Mesenchymal stem cell (in vitro differentiated cells and primary cell): ENCODE data around the gene CYRIA.

Experiments used
- DNase-seq: peaks from one replicate; pipeline ENCODE4 v3.0.0-alpha.2; 2013
- H2AFZ ChIP-seq: one replicate; pipeline ENCODE4 v1.6.1; 2013; ENCODE audit warnings: low read depth, mild to moderate bottlenecking, control low read depth, inconsistent platforms, low read length, moderate library complexity
- H2AK5ac ChIP-seq: 2 replicates; pipeline ENCODE4 v1.6.1; 2013; ENCODE audit warnings: low read length, moderate library complexity, mild to moderate bottlenecking, inconsistent platforms; ENCODE audit not compliant: severe bottlenecking
- H2BK120ac ChIP-seq: one replicate; pipeline ENCODE4 v1.6.1; 2013; ENCODE audit warnings: low read depth, mild to moderate bottlenecking, inconsistent platforms, low read length, moderate library complexity
- H2BK12ac ChIP-seq, 2 experiments: one replicate each; pipeline ENCODE4 v1.6.1; 2013; ENCODE audit warnings: inconsistent platforms in 2 of 2, low read length in 2 of 2, mild to moderate bottlenecking in 2 of 2, moderate library complexity in 2 of 2, control low read depth in 1 of 2
- H2BK15ac ChIP-seq: one replicate; pipeline ENCODE4 v1.6.1; 2013; ENCODE audit warnings: mild to moderate bottlenecking, low read depth, inconsistent platforms; ENCODE audit not compliant: poor library complexity, severe bottlenecking
- H2BK5ac ChIP-seq: 2 replicates; pipeline ENCODE4 v1.6.1; 2013; ENCODE audit warnings: low read depth, mild to moderate bottlenecking, low read length, control low read depth, inconsistent platforms; ENCODE audit not compliant: poor library complexity, severe bottlenecking
- H3K14ac ChIP-seq, 2 experiments: one replicate each; pipeline ENCODE4 v1.6.1; 2013; ENCODE audit warnings: inconsistent platforms in 2 of 2, low read length in 2 of 2, control low read depth in 1 of 2, mild to moderate bottlenecking in 1 of 2, moderate library complexity in 1 of 2
- H3K18ac ChIP-seq, 2 experiments: one replicate each; pipeline ENCODE4 v1.6.1; 2013; ENCODE audit warnings: inconsistent platforms in 2 of 2, low read length in 2 of 2, control low read depth in 1 of 2, low read depth in 1 of 2, mild to moderate bottlenecking in 1 of 2
- H3K23ac ChIP-seq, 2 experiments: one replicate each; pipeline ENCODE4 v1.6.1; 2013; ENCODE audit warnings: inconsistent platforms in 2 of 2, low read length in 2 of 2, mild to moderate bottlenecking in 2 of 2, moderate library complexity in 2 of 2, control low read depth in 1 of 2
- H3K27ac ChIP-seq: 2 replicates; pipeline ENCODE4 v1.5.1; 2013; ENCODE audit warnings: mild to moderate bottlenecking, moderate library complexity, low read length, control low read depth, inconsistent platforms; ENCODE audit not compliant: poor library complexity, severe bottlenecking
- H3K27me3 ChIP-seq, 2 experiments: 2 replicates each; pipeline versions ENCODE4 v1.6.1 to v1.7.0; 2013; ENCODE audit warnings: low read length in 2 of 2, mild to moderate bottlenecking in 2 of 2, moderate library complexity in 2 of 2, control low read depth in 1 of 2, inconsistent platforms in 1 of 2; ENCODE audit not compliant: control insufficient read depth in 1 of 2, insufficient read depth in 1 of 2
- H3K36me3 ChIP-seq, 2 experiments: 2 replicates each; pipeline versions ENCODE4 v1.6.1 to v1.7.0; 2013; ENCODE audit warnings: low read length in 2 of 2, control low read depth in 1 of 2, inconsistent platforms in 1 of 2, low read depth in 1 of 2, mild to moderate bottlenecking in 1 of 2; ENCODE audit not compliant: insufficient read depth in 2 of 2, control insufficient read depth in 1 of 2
- H3K4ac ChIP-seq, 2 experiments: one replicate each; pipeline ENCODE4 v1.6.1; 2013; ENCODE audit warnings: inconsistent platforms in 2 of 2, low read length in 2 of 2, mild to moderate bottlenecking in 2 of 2, moderate library complexity in 2 of 2, control low read depth in 1 of 2, low read depth in 1 of 2
- H3K4me1 ChIP-seq: 2 replicates; pipeline ENCODE4 v1.6.1; 2013; ENCODE audit warnings: low read depth, low read length, control low read depth; ENCODE audit not compliant: control insufficient read depth, insufficient read depth
- H3K4me2 ChIP-seq: 2 replicates; pipeline ENCODE4 v1.6.1; 2013; ENCODE audit warnings: low read length, mild to moderate bottlenecking, inconsistent platforms; ENCODE audit not compliant: poor library complexity, severe bottlenecking
- H3K4me3 ChIP-seq, 2 experiments: 2 replicates each; pipeline versions ENCODE4 v1.5.1 to v1.7.0; 2013; ENCODE audit warnings: low read length in 2 of 2, mild to moderate bottlenecking in 2 of 2, control low read depth in 1 of 2, low read depth in 1 of 2; ENCODE audit not compliant: insufficient read depth in 1 of 2
- H3K79me1 ChIP-seq: replicated peaks from 2 replicates; pipeline ENCODE4 v1.6.1; 2013; ENCODE audit warnings: mild to moderate bottlenecking, control low read depth, low read length, inconsistent platforms; ENCODE audit not compliant: poor library complexity, severe bottlenecking
- H3K9ac ChIP-seq: 2 replicates; pipeline ENCODE4 v1.7.0; 2013; ENCODE audit warnings: mild to moderate bottlenecking, low read length, moderate library complexity
- H3K9me3 ChIP-seq: 2 replicates; pipeline ENCODE4 v1.7.0; 2013; ENCODE audit warnings: mild to moderate bottlenecking, low read length; ENCODE audit not compliant: control insufficient read depth
- H4K8ac ChIP-seq: one replicate; pipeline ENCODE4 v1.6.1; 2013; ENCODE audit warnings: inconsistent platforms, mild to moderate bottlenecking, low read length, moderate library complexity
- H4K91ac ChIP-seq: one replicate; pipeline ENCODE4 v1.6.1; 2013; ENCODE audit warnings: mild to moderate bottlenecking, low read length, inconsistent platforms
- WGBS: methylation state at CpG from one replicate; pipeline ENCODE4 v1.1.7; 2013; ENCODE audit warnings: mixed read lengths; 5-methylcytosine and 5-hydroxymethylcytosine counted together

The CYRIA gene

DNA sequence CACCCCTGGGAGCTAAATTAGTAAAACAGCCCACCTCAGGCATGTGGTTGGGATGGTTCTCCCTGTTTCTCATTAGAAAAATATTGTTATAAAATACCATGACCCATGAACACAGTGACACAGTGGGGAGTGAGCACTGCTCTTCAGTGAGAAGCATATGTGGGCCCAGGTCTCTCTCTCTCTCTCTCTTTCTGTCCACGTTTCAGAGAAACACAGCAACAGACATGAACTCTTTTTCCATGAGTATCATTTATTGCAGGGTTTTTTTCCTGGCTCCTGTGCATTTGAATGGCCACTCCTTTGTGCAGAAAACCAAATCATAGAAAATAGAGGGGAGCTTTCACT is 41.2 kb downstream of the CYRIA start:
- Histone ChIP-seq H3K4me2 (no peak overlapping the region), H2AFZ (no peak overlapping the region), H3K4me1 (peaks cover 33% of the 10 kb centered on the region), H2BK12ac (peak overlapping the region in 1 of 2 experiments; percentile 71), H3K4me3 (no peak overlapping the region), H4K8ac (no peak overlapping the region), H3K4ac (peak overlapping the region in 1 of 2 experiments; percentile 53), H3K18ac (no peak overlapping the region), H3K9ac (peak overlapping the region; percentile 2), H3K27me3 (no peaks in the 10 kb centered on the region), H3K23ac (no peak overlapping the region), H3K27ac (peak overlapping the region; percentile 98), H2BK5ac (no peak overlapping the region), H3K9me3 (no peaks in the 10 kb centered on the region), H2BK15ac (no peak overlapping the region), H4K91ac (no peak overlapping the region), H2AK5ac (peak overlapping the region; percentile 37), H3K36me3 (peaks cover 11 to 25% of the 10 kb centered on the region in 2 experiments), H3K79me1 (peaks cover 8% of the 10 kb centered on the region), H3K14ac (no peak overlapping the region), H2BK120ac (peak overlapping the region; percentile 3)
- no peak for DNase-seq
- WGBS, result 60% methylated on average over 1 of the region's 1 CpG

DNA sequence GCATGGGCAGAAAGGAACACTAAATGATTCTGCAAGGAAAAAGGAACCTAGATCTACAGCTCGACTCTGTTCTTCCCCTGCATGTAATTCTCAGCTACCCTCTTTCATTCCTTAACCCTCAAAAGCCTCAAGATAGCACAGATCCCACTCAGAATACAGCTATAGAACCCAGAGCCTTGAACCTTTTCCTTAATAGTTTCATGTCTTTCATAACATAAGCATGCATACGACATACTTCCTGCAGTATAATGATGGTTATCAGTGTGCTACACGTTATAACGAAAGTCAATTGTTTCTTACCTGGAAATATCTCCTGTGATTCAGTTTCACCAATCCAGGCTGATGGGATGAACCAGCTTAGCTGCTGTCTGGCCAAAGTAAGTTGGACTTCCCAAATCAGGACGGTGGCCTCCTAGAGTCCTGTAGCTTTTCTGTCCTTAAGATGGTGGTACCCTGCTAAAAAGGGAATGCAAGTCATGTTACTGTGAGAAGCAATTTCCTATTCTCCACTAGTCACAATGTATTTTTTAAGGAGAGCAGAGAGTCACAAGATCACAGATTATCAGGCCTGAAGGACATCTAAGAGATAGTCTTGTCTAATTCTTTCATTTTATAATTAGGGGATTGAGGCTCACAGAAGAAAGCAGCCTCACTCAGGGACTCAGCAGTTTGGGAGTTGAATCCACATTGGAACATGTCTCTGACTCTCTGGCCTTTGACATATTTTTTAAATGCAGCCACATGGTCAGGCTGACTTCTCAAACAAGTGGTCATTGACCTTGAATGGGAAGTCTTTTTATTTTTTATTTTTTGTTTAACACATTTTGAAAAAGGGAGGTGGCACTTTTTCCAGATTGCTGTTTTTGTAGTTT is 41.8 kb downstream of the CYRIA start:
- H3K27ac ChIP-seq, result peak overlapping the region; percentile 98
- peak overlapping the region in 1 of 2 experiments; percentile 60 for H3K4ac ChIP-seq
- H3K27me3 ChIP-seq, result no peaks in the 10 kb centered on the region
- H2AK5ac ChIP-seq, result peak overlapping the region; percentile 98
- WGBS, result 92% methylated on average over 5 of the region's 5 CpGs
- H3K4me2 ChIP-seq, result no peak overlapping the region
- peaks cover 31% of the 10 kb centered on the region for H3K4me1 ChIP-seq
- peak overlapping the region; percentile 11 to 82 for H3K18ac ChIP-seq
- peak overlapping the region; percentile 11 for H2BK120ac ChIP-seq
- peak overlapping the region; percentile 54 to 97 for H2BK12ac ChIP-seq
- peak overlapping the region; percentile 20 for H4K8ac ChIP-seq
- no peak overlapping the region for H3K4me3 ChIP-seq
- H3K36me3 ChIP-seq, result peaks cover 14 to 29% of the 10 kb centered on the region in 2 experiments
- peaks cover 11% of the 10 kb centered on the region for H3K79me1 ChIP-seq
- H3K14ac ChIP-seq, result no peak overlapping the region
- no peak for DNase-seq
- peak overlapping the region; percentile 59 for H2BK5ac ChIP-seq
- H4K91ac ChIP-seq, result no peak overlapping the region
- H3K9ac ChIP-seq, result peak overlapping the region; percentile 2
- H3K9me3 ChIP-seq, result no peaks in the 10 kb centered on the region
- H3K23ac ChIP-seq, result no peak overlapping the region
- no peak overlapping the region for H2AFZ ChIP-seq
- H2BK15ac ChIP-seq, result no peak overlapping the region

DNA sequence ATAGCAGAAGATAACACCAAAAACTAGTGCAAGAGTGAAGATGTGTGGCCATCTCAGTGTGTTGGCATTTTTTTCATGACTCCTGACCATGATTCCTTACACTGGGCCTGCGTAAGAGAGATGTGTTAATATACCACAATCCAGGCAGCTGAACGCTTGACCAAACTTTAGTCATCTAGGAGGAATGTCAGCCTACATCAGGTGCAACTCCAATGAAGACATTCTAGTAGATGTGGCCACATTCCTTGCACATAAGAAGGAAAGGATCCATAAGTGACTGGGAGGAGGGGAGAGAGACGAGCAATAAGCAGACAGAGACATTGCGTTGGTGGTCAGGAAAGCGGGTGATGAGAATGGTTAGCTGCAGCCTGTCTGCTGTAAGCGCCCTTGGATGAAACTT is 42.6 kb downstream of the CYRIA start:
- DNase-seq, result peak; percentile 94
- no peak overlapping the region for H3K4me2 ChIP-seq
- H3K4me1 ChIP-seq, result peaks cover 29% of the 10 kb centered on the region
- H2BK15ac ChIP-seq, result no peak overlapping the region
- H3K9me3 ChIP-seq, result no peaks in the 10 kb centered on the region
- WGBS, result 31% methylated on average over 5 of the region's 6 CpGs
- no peak overlapping the region for H4K91ac ChIP-seq
- no peak overlapping the region for H2BK120ac ChIP-seq
- peak overlapping the region; percentile 98 for H3K27ac ChIP-seq
- H3K9ac ChIP-seq, result no peak overlapping the region
- H3K23ac ChIP-seq, result no peak overlapping the region
- H2AK5ac ChIP-seq, result peak overlapping the region; percentile 98
- no peak overlapping the region for H4K8ac ChIP-seq
- H2AFZ ChIP-seq, result no peak overlapping the region
- no peak overlapping the region for H3K4me3 ChIP-seq
- H2BK5ac ChIP-seq, result peak overlapping the region; percentile 19
- no peak overlapping the region for H3K14ac ChIP-seq
- H3K4ac ChIP-seq, result peak overlapping the region in 1 of 2 experiments; percentile 3
- H3K79me1 ChIP-seq, result peaks cover 18% of the 10 kb centered on the region
- H3K18ac ChIP-seq, result peak overlapping the region; percentile 1 to 16
- peak overlapping the region; percentile 7 to 97 for H2BK12ac ChIP-seq
- no peaks in the 10 kb centered on the region for H3K27me3 ChIP-seq
- H3K36me3 ChIP-seq, result peaks cover 20 to 34% of the 10 kb centered on the region in 2 experiments

- Histone ChIP-seq H3K23ac (no peak overlapping the region), H2AFZ (no peak overlapping the region)
Measured at GRCh38 chr2:16622399-16622968, 43.1 kb downstream of the CYRIA start.

More at GRCh38 chr2:16622399-16622968, 43.1 kb downstream of the CYRIA start:
- H3K9me3 ChIP-seq, result no peaks in the 10 kb centered on the region
- H2BK12ac ChIP-seq, result peak overlapping the region; percentile 38 to 80
- peak overlapping the region; percentile 2 for H2BK5ac ChIP-seq
- peaks cover 16 to 34% of the 10 kb centered on the region in 2 experiments for H3K36me3 ChIP-seq
- no peak overlapping the region for H4K91ac ChIP-seq
- peak overlapping the region; percentile 85 for H3K27ac ChIP-seq
- peaks cover 27% of the 10 kb centered on the region for H3K4me1 ChIP-seq
- H2BK15ac ChIP-seq, result no peak overlapping the region
- no peak overlapping the region for H3K4me3 ChIP-seq
- peak overlapping the region; percentile 45 for H2BK120ac ChIP-seq
- peaks cover 20% of the 10 kb centered on the region for H3K79me1 ChIP-seq
- H3K4ac ChIP-seq, result peak overlapping the region; percentile 1 to 56
- no peak overlapping the region for H3K9ac ChIP-seq
- H3K14ac ChIP-seq, result no peak overlapping the region
- H3K4me2 ChIP-seq, result no peak overlapping the region
- no peak overlapping the region for H4K8ac ChIP-seq
- 83% methylated on average over 2 of the region's 4 CpGs for WGBS
- H3K18ac ChIP-seq, result no peak overlapping the region
- H2AK5ac ChIP-seq, result peak overlapping the region; percentile 95
- H3K27me3 ChIP-seq, result no peaks in the 10 kb centered on the region
- DNase-seq, result peak; percentile 76
